ENCODE results near the gene NEAT1. TPM values are rescaled to one million over a fixed set of nuclear protein-coding genes. Genes with fewer than 3 reads are reported as not detected.

Gene NEAT1
- total RNA-seq, 1 donor from 2014 or later, result 28.7 TPM

DNA sequence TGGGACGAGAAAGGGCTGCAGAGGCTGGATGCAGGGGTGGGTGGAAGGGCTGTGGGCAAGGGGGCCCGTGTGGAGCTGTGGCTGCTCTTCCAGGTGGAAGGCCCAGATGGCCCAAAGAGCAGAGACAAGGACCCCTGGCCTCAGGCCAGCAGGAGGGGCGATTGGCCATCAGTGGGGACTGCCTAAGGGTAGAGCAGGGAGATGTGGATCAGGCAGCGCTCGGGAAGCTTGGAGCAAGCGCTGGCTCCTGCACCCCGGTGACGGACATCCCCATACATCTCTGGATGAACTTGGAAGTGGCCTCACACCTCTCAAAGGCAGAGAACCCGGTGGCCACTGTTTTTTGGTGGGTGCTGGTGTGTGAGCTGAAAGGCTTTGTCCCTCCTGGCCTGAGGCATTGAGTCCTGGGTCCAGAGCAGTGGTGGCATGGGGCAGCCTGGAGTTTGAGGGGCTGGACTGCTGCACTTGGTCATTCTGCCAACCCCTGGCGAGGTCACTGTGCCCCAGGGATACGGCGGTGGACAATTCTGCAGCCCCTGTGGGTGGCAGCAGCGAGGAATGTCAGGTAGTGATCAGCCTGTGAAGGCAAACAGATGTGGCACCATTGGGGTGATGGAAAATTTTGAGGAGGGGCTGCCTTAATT, 30.3 kb upstream of the NEAT1 start:
- H3K4me3 ChIP-seq (ENCODE audit: low read depth, low read length), result no peak overlapping the region
- H3K36me3 ChIP-seq (ENCODE audit: control insufficient read depth, insufficient read depth, low read length), result no peaks in the 10 kb centered on the region
- no peaks in the 10 kb centered on the region for H3K27me3 ChIP-seq (ENCODE audit: control insufficient read depth, insufficient read depth, low read length)
- TF ChIP-seq, protein P1, sequence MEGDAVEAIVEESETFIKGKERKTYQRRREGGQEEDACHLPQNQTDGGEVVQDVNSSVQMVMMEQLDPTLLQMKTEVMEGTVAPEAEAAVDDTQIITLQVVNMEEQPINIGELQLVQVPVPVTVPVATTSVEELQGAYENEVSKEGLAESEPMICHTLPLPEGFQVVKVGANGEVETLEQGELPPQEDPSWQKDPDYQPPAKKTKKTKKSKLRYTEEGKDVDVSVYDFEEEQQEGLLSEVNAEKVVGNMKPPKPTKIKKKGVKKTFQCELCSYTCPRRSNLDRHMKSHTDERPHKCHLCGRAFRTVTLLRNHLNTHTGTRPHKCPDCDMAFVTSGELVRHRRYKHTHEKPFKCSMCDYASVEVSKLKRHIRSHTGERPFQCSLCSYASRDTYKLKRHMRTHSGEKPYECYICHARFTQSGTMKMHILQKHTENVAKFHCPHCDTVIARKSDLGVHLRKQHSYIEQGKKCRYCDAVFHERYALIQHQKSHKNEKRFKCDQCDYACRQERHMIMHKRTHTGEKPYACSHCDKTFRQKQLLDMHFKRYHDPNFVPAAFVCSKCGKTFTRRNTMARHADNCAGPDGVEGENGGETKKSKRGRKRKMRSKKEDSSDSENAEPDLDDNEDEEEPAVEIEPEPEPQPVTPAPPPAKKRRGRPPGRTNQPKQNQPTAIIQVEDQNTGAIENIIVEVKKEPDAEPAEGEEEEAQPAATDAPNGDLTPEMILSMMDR (IDR thresholded peaks at IDR 0.05; ENCODE audit: insufficient read depth, low read length, poor library complexity, severe bottlenecking), result no peak
- DNase-seq (ENCODE audit: low read depth), result no peak

DNA sequence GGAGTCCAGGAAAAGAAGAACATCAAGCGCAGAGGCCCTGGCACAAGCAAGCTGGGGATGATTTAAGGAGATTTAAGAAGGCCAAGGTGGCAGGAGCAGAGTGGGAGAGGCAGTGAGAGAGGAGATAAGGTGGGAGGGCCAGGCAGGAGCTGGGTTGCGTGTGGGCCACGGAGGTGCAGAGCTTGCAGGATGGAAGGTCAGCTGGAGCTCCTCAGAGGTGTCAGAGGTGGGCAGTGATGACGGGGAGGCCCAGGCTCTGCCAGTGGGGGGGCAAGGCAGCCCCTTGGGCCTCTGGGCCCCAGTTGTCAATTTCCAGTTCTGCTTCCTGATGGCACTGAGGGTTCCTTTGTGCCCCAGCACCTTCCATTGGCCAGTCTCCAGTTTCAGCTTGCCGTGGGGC, 29.7 kb upstream of the NEAT1 start:
- DNase-seq (ENCODE audit: low read depth), result no peak
- TF ChIP-seq, protein P1 (IDR thresholded peaks at IDR 0.05; ENCODE audit: insufficient read depth, low read length, poor library complexity, severe bottlenecking), result no peak
- no peak overlapping the region for H3K4me3 ChIP-seq (ENCODE audit: low read depth, low read length)
- no peaks in the 10 kb centered on the region for H3K36me3 ChIP-seq (ENCODE audit: control insufficient read depth, insufficient read depth, low read length)
- H3K27me3 ChIP-seq (ENCODE audit: control insufficient read depth, insufficient read depth, low read length), result no peaks in the 10 kb centered on the region

DNA sequence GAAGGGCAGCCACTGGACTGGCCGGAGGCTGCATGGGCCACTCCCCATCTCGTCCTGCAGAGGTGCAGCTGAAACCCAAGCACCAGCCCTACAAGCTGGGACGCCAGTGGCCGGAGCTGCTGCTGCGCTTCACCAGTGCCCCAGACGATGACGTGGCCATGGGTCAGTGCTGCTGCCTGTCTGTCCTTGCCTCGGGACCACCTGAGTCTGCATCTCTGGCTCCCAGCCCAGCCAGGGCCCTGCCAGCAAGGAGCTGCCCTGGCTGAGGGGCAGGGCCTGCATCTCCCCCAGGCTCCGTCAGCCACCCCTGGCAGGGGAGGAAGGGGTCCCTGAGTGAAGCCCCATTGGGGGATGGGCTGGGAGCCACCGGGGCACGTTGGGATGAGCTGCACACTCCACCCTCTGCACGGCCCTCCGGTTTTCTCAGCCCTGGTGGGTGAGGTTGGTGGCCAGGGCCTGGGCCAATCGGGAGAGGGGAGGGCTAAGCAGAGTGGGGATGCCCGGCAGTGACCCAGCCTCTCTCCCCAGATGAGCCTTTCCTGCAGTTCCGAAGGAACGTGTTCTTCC, 29.0 kb upstream of the NEAT1 start:
- no peak overlapping the region for H3K4me3 ChIP-seq (ENCODE audit: low read depth, low read length)
- TF ChIP-seq, protein P1 (IDR thresholded peaks at IDR 0.05; ENCODE audit: insufficient read depth, low read length, poor library complexity, severe bottlenecking), result no peak
- DNase-seq (ENCODE audit: low read depth), result no peak
- no peaks in the 10 kb centered on the region for H3K27me3 ChIP-seq (ENCODE audit: control insufficient read depth, insufficient read depth, low read length)
- no peaks in the 10 kb centered on the region for H3K36me3 ChIP-seq (ENCODE audit: control insufficient read depth, insufficient read depth, low read length)

DNA sequence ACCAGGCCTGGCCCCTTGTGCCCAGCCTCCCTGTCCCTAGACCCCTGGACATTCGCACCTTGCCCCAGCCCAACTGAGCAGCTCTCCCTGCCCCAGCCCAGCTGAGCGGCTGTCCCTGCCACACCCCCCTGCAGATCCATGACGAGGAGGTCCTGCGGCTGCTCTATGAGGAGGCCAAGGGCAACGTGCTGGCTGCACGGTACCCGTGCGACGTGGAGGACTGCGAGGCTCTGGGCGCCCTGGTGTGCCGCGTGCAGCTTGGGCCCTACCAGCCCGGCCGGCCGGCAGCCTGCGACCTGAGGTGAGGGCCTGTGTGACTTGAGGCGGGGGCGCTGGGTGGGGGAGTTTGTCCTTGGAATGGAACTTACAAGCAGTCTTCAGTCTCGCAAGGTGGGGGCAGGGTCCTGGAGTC, 28.5 kb upstream of the NEAT1 start:
- no peaks in the 10 kb centered on the region for H3K36me3 ChIP-seq (ENCODE audit: control insufficient read depth, insufficient read depth, low read length)
- no peaks in the 10 kb centered on the region for H3K27me3 ChIP-seq (ENCODE audit: control insufficient read depth, insufficient read depth, low read length)
- TF ChIP-seq, protein P1 (IDR thresholded peaks at IDR 0.05; ENCODE audit: insufficient read depth, low read length, poor library complexity, severe bottlenecking), result no peak
- DNase-seq (ENCODE audit: low read depth), result no peak
- H3K4me3 ChIP-seq (ENCODE audit: low read depth, low read length), result no peak overlapping the region

DNA sequence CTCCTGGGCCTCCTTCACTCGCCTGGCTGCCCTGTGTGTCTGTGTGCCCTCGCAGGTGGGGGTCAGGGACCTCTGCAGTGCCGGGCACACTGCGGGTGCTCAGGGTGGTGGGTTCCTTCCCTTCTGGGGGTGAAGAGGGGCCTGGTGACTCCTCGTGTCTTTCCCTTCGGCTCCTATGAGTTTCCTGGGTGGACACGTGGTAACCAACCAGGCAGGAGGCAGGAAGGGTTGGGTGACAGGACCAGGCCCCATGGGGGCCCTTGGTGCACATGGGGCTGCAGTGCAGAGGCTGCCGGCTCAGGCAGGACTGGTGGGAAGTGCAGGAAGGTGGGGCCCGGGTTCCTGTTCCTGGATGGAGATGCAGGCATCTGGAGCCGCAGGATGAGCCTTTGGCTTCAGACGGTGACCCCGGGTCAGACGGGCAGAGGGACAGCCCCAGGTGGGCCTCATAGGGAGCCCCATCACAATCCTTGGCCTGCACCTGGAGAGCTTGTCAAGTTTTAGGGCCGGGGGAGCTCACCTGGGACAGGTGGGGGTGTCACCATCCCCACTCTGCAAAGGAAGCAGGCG, 26.6 kb upstream of the NEAT1 start:
- Histone ChIP-seq H3K4me3 (ENCODE audit: low read depth, low read length) (no peak overlapping the region), H3K36me3 (ENCODE audit: control insufficient read depth, insufficient read depth, low read length) (peaks cover 4% of the 10 kb centered on the region), H3K27me3 (ENCODE audit: control insufficient read depth, insufficient read depth, low read length) (no peaks in the 10 kb centered on the region)
- TF ChIP-seq, protein P1 (IDR thresholded peaks at IDR 0.05; ENCODE audit: insufficient read depth, low read length, poor library complexity, severe bottlenecking), result no peak
- DNase-seq (ENCODE audit: low read depth), result no peak
